Fibroblast of mammary gland (primary cell): Measurements from ENCODE around the gene ARFGAP1.

ENCODE experiments used
- DNase-seq: peaks from one replicate; pipeline ENCODE4 v3.0.0-alpha.2; 2010; ENCODE audit warnings: low read depth
- H3K4me3 ChIP-seq: 2 replicates; pipeline ENCODE4 v1.5.1; 2011; ENCODE audit warnings: low read depth, mild to moderate bottlenecking, low read length, moderate library complexity; ENCODE audit not compliant: control insufficient read depth
- TF ChIP-seq, protein P1 (sequence below): conservative IDR thresholded peaks from 2 replicates; pipeline ENCODE4 v1.5.1; 2011; ENCODE audit warnings: low read depth, low read length, inconsistent platforms; ENCODE audit not compliant: control insufficient read depth, insufficient read depth

Gene ARFGAP1

DNA sequence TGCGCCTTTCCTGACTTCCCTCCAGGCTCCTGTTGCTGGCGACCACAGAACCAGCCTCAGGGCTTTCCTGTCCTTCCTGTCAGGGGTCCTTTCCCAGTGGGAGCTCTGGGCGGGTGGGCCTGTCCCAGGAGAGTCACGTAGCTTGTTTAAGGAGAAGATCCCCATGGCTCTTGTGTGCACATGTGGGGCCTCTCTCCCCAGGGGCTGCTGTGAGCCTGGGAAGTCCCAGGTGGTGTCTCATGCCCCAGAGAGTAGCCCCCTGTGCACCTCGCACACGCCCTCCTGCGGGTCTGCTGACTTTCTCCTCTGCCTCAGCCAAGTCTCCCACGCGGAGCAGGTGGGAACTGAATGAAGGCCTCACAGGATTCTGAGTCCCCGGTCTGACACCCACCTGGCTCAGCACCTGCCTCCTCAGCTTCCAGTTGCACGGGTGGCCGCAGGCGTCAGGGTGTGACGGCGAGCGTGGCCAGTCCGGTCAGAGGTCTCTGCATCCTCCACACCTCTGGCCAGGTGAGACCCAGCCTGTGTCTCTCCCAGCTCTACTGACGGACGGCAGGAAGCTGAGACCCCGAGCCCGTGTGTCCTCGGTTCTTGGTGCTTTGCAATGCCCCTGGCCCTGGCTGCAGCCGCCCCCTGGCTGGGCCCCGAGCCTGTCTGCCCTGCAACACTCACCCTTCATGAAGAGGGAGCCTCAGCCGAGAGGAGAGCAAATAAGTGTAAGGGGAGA lies 12.7 kb upstream of the ARFGAP1 start:
- TF ChIP-seq, protein P1, sequence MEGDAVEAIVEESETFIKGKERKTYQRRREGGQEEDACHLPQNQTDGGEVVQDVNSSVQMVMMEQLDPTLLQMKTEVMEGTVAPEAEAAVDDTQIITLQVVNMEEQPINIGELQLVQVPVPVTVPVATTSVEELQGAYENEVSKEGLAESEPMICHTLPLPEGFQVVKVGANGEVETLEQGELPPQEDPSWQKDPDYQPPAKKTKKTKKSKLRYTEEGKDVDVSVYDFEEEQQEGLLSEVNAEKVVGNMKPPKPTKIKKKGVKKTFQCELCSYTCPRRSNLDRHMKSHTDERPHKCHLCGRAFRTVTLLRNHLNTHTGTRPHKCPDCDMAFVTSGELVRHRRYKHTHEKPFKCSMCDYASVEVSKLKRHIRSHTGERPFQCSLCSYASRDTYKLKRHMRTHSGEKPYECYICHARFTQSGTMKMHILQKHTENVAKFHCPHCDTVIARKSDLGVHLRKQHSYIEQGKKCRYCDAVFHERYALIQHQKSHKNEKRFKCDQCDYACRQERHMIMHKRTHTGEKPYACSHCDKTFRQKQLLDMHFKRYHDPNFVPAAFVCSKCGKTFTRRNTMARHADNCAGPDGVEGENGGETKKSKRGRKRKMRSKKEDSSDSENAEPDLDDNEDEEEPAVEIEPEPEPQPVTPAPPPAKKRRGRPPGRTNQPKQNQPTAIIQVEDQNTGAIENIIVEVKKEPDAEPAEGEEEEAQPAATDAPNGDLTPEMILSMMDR, result no peak
- no peak overlapping the region for H3K4me3 ChIP-seq

DNA sequence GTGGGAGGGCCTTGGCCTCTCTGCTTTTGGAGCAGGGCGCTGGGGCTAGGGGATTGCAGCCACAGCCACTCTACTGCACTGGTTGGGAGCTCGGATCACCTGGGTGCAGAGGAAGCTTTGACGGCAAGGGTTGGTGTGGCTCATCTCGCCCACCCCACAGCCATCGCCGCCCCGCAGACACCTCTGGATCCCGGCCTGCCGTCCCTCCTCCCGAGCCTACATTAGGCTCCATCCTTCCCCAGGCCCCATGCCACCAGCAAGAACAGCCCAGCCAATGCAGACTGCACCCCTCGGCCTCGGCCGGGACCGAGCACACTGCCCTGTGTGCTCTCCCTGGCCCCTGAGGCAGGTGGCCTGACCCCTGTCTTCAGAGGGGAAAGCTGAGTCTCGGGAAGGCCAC lies 12.1 kb upstream of the ARFGAP1 start:
- no peak for DNase-seq
- TF ChIP-seq, protein P1, result no peak
- H3K4me3 ChIP-seq, result no peak overlapping the region

More for the DNA sequence above, 12.7 kb upstream of the ARFGAP1 start:
- DNase-seq, result no peak

DNA sequence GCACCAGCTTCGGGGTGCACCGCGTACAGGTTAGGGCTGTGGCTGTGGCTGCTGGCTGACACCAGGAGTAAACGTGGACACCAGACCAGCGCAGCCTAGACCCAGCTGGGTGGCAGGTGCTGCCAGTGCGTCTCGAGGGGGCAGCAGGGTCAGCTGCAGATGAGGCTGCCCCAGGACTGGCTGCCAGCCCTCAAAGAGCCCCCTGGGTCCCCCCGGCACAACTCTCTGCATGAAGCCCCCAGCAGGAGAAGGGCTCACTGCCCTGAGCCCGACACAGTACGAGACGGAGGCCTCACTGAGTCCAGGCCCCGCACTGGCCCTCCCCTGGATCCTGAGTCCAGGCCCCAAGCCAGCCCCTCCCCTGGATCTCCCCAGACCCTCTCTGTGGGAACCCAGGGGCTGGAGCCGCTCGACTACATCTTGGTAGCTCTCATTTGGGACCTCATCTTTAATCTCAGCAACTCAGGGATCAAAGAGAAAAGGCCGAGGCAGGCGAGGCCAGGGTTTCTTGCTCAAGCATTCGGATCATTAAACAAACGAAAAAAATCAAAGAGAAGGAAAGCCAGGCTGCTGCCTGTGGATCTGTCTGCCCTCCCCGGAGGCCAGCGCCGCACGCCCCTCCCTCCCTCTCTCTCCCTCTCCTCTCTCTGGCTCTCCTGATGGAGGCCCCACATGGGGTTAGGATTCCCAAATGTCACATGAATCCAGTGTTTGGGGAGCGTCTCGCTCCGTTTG lies 11.4 kb upstream of the ARFGAP1 start:
- no peak overlapping the region for H3K4me3 ChIP-seq
- no peak for DNase-seq
- TF ChIP-seq, protein P1, result no peak

DNA sequence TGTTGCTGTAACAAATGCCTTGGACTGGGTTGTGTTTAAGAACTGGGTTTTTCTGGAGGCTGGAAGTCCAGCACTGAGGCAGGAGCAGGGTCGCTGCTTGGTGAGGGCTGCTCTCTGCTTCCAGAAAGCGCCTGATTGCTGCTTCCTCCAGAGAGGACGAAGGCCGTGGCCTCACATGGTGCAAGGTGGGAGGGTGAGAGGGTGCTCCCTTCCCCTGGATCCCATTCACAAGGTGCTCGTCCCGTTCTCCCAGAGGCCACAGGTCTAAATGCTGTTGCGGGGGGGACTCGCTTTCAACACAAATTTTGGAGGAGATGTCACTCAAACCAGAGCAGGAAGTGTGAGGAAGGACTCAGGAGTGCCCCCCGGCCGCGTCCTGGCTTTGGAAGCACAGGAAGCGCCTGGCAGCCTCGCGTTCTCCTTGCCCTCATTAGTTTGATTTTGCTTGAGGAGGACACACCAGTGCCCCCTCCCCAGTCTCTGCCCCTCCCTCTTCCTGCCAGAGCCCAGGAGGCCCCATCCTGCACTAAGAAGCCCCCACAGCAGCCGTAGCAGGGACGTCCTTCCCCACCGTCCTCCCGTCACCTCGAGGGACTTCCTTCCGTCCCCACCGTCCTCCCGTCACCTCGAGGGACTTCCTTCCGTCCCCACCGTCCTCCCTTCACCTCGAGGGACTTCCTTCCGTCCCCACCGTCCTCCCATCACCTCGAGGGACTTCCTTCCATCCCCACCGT lies 10.7 kb upstream of the ARFGAP1 start:
- DNase-seq, result no peak
- TF ChIP-seq, protein P1, result no peak
- H3K4me3 ChIP-seq, result no peak overlapping the region

DNA sequence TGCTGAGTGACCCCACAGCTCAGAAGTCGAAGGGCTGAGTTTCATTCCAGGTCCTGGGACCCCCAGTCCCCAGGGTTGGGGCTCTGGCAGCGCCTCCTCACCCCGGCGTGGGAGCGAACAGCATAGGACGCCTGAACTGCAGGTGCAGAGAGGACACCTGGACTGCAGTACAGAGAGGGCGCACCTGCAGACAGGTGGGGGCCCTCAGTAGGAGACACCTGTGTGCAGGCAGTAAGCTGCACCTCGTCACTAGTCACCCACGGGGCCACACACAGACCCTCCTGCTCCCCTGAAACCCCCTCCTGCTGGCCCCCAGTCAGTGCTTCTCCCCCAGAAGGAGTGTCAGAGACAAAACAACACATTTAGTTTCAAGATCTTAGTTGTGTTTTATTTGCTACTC lies 9.8 kb upstream of the ARFGAP1 start:
- TF ChIP-seq, protein P1, result no peak
- H3K4me3 ChIP-seq, result no peak overlapping the region
- DNase-seq, result no peak

DNA sequence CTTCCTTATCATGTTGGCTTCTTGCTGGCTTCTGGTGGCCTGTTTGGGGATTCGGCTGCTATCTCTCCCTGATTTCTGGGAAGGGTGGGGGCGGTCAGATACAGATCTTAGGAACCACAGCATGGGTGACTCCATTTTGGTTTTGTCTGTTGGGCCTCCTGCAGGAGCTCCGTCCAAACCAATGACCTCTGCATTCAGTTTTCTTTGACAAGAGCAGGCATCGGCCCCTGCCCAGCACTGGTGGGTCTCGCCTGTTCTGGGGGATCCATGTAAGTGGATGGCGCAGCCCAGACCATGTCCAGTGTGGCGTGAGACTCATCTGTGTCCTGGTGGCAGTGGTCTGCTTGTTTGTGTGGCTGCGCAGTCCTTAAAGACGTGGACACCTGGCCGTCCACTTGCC lies 8.6 kb upstream of the ARFGAP1 start:
- no peak overlapping the region for H3K4me3 ChIP-seq
- TF ChIP-seq, protein P1, result no peak
- DNase-seq, result no peak
